Mammary epithelial cell (primary cell): Measurements from ENCODE around the gene PCAT6.

Experiments used
- CTCF ChIP-seq, 2 donors: IDR thresholded peaks in 1 of 2; conservative IDR thresholded peaks in 1 of 2; 2 replicates each; pipeline ENCODE4 v1.5.1; 2011 to 2012; ENCODE audit warnings: inconsistent platforms in 2 of 2, low read length in 2 of 2, mild to moderate bottlenecking in 2 of 2, control low read depth in 1 of 2, low read depth in 1 of 2; ENCODE audit not compliant: insufficient read depth in 1 of 2; ENCODE audit errors: extremely low read depth in 1 of 2
- EZH2 ChIP-seq: IDR thresholded peaks from 2 replicates; pipeline ENCODE4 v1.6.1; 2012; ENCODE audit warnings: low read length, inconsistent platforms, borderline replicate concordance

- TF ChIP-seq CTCF (conservative IDR thresholded peaks at IDR 0.05 in 1 of 2, IDR thresholded peaks at IDR 0.05 in 1 of 2; ENCODE audit: extremely low read depth in 1 of 2, insufficient read depth in 1 of 2, low read depth in 1 of 2, low read length in 2 of 2) (no peak), EZH2 (no peak)
Observed at GRCh38 chr1:202837746-202838262, 27.1 kb downstream of the PCAT6 start.
